ENCODE data around the gene PEX11B. TPM values are rescaled to one million over a fixed set of nuclear protein-coding genes. Genes with fewer than 3 reads are reported as not detected.

Gene PEX11B
- polyA plus RNA-seq, 1 donor (not counting 4 experiments of a cell fraction or from before 2014, with no cell fraction given): 97.7 TPM

- DNase-seq (ENCODE audit: low read depth, low spot score) (no peak), FAIRE-seq (no peak)
- no peak overlapping the region for H3K4me3 ChIP-seq (ENCODE audit: control insufficient read depth in 2 of 3, extremely low read depth in 1 of 3, insufficient read depth in 2 of 3, low read depth in 1 of 3, low read length in 3 of 3)
- H3K27ac ChIP-seq (ENCODE audit: control insufficient read depth, insufficient read depth, low read length): no peak overlapping the region
- no peak overlapping the region for H2AFZ ChIP-seq (ENCODE audit: control insufficient read depth, low read length)
- dilution Hi-C loops (cut with MboI; ENCODE audit: extremely low pct_ligation_motif_present, low sequenced_read_pairs): no loop called here
- no peaks in the 10 kb centered on the region for H3K9me1 ChIP-seq (ENCODE audit: control insufficient read depth, extremely low read depth, insufficient read depth, low read length)
- H3K9ac ChIP-seq (ENCODE audit: control insufficient read depth, extremely low read depth, insufficient read depth, low read length): no peak overlapping the region
- H3K79me2 ChIP-seq (ENCODE audit: control insufficient read depth, insufficient read depth, low read length): peaks cover 10% of the 10 kb centered on the region
- H3K4me1 ChIP-seq (ENCODE audit: control insufficient read depth, extremely low read depth, insufficient read depth, low read length): peaks cover 55% of the 10 kb centered on the region
- H3K36me3 ChIP-seq (ENCODE audit: control insufficient read depth in 2 of 2, extremely low read depth in 1 of 2, insufficient read depth in 2 of 2, low read length in 2 of 2): no peaks in the 10 kb centered on the region
- peaks cover 2% of the 10 kb centered on the region for H3K27me3 ChIP-seq (ENCODE audit: control insufficient read depth, extremely low read depth, insufficient read depth, low read length)
- no peaks in the 10 kb centered on the region for H4K20me1 ChIP-seq (ENCODE audit: control insufficient read depth, extremely low read depth, insufficient read depth, low read length)
- no peaks in the 10 kb centered on the region for H3K9me3 ChIP-seq (ENCODE audit: control insufficient read depth, low read depth, low read length)
- no peak for TF ChIP-seq EZH2 (IDR thresholded peaks at IDR 0.05; ENCODE audit: low read length)
- TF ChIP-seq CTCF (optimal IDR thresholded peaks at IDR 0.05 in 1 of 3, IDR thresholded peaks at IDR 0.05 in 1 of 3, conservative IDR thresholded peaks at IDR 0.05 in 1 of 3; ENCODE audit: extremely low read depth in 1 of 3, insufficient read depth in 2 of 3, low read length in 3 of 3): no peak
- H3K4me2 ChIP-seq (ENCODE audit: control insufficient read depth, extremely low read depth, insufficient read depth, low read depth, low read length): no peak overlapping the region
Measured at GRCh38 chr1:145959333-145959732, 40.8 kb upstream of the PEX11B start.

- FAIRE-seq (no peak), DNase-seq (ENCODE audit: low read depth, low spot score) (no peak)
- H4K20me1 ChIP-seq (ENCODE audit: control insufficient read depth, extremely low read depth, insufficient read depth, low read length): no peaks in the 10 kb centered on the region
- H3K9me1 ChIP-seq (ENCODE audit: control insufficient read depth, extremely low read depth, insufficient read depth, low read length): no peaks in the 10 kb centered on the region
- peaks cover 50% of the 10 kb centered on the region for H3K4me1 ChIP-seq (ENCODE audit: control insufficient read depth, extremely low read depth, insufficient read depth, low read length)
- no peaks in the 10 kb centered on the region for H3K36me3 ChIP-seq (ENCODE audit: control insufficient read depth in 2 of 2, extremely low read depth in 1 of 2, insufficient read depth in 2 of 2, low read length in 2 of 2)
- no peak overlapping the region for H2AFZ ChIP-seq (ENCODE audit: control insufficient read depth, low read length)
- H3K4me2 ChIP-seq (ENCODE audit: control insufficient read depth, extremely low read depth, insufficient read depth, low read depth, low read length): no peak overlapping the region
- H3K27ac ChIP-seq (ENCODE audit: control insufficient read depth, insufficient read depth, low read length): no peak overlapping the region
- dilution Hi-C loops (cut with MboI; ENCODE audit: extremely low pct_ligation_motif_present, low sequenced_read_pairs): no loop called here
- H3K9me3 ChIP-seq (ENCODE audit: control insufficient read depth, low read depth, low read length): no peaks in the 10 kb centered on the region
- H3K79me2 ChIP-seq (ENCODE audit: control insufficient read depth, insufficient read depth, low read length): peaks cover 10% of the 10 kb centered on the region
- H3K9ac ChIP-seq (ENCODE audit: control insufficient read depth, extremely low read depth, insufficient read depth, low read length): no peak overlapping the region
- no peak overlapping the region for H3K4me3 ChIP-seq (ENCODE audit: control insufficient read depth in 2 of 3, extremely low read depth in 1 of 3, insufficient read depth in 2 of 3, low read depth in 1 of 3, low read length in 3 of 3)
- H3K27me3 ChIP-seq (ENCODE audit: control insufficient read depth, extremely low read depth, insufficient read depth, low read length): peaks cover 2% of the 10 kb centered on the region
- TF ChIP-seq CTCF (optimal IDR thresholded peaks at IDR 0.05 in 1 of 3, IDR thresholded peaks at IDR 0.05 in 1 of 3, conservative IDR thresholded peaks at IDR 0.05 in 1 of 3; ENCODE audit: extremely low read depth in 1 of 3, insufficient read depth in 2 of 3, low read length in 3 of 3) (no peak), EZH2 (IDR thresholded peaks at IDR 0.05; ENCODE audit: low read length) (no peak)
Measured at GRCh38 chr1:145958734-145959133, 40.2 kb upstream of the PEX11B start.
